ENCODE results near the gene SAMD14.

SAMD14 gene

GRCh38 chr17:50129728-50130558, at the start of gene SAMD14:
Gene SAMD14 (minus strand): TSS chr17:50130160. CDS start chr17:50124959, 5,201 bp downstream.
- no peak for DNase-seq

- no peak for DNase-seq
Measured at GRCh38 chr17:50177983-50178834, 48.2 kb upstream of the SAMD14 start.

- DNase-seq: no peak
Measured at GRCh38 chr17:50177476-50177875, 47.5 kb upstream of the SAMD14 start.

- no peak for DNase-seq
Measured at GRCh38 chr17:50176559-50177357, 46.8 kb upstream of the SAMD14 start.

GRCh38 chr17:50175035-50175807, 45.3 kb upstream of the SAMD14 start:
- DNase-seq: no peak

- DNase-seq: no peak
Measured at GRCh38 chr17:50174444-50174843, 44.5 kb upstream of the SAMD14 start.

GRCh38 chr17:50173335-50173941, 43.5 kb upstream of the SAMD14 start:
- DNase-seq: no peak

GRCh38 chr17:50172936-50173334, 43.0 kb upstream of the SAMD14 start:
- DNase-seq: no peak

GRCh38 chr17:50172130-50172529, 42.2 kb upstream of the SAMD14 start:
- no peak for DNase-seq

- DNase-seq: no peak
Measured at GRCh38 chr17:50171371-50172071, 41.6 kb upstream of the SAMD14 start.

- DNase-seq: no peak
Measured at GRCh38 chr17:50170662-50171370, 40.9 kb upstream of the SAMD14 start.

- DNase-seq: no peak
Measured at GRCh38 chr17:50169881-50170459, 40.0 kb upstream of the SAMD14 start.

- peak; percentile 82 to 86 for DNase-seq
Measured at GRCh38 chr17:50169121-50169764, 39.3 kb upstream of the SAMD14 start.

- no peak for DNase-seq
Measured at GRCh38 chr17:50168319-50168718, 38.4 kb upstream of the SAMD14 start.

- no peak for DNase-seq
Measured at GRCh38 chr17:50167371-50167770, 37.4 kb upstream of the SAMD14 start.

- DNase-seq: no peak
Measured at GRCh38 chr17:50166518-50167181, 36.7 kb upstream of the SAMD14 start.

GRCh38 chr17:50165867-50166517, 36.0 kb upstream of the SAMD14 start, which contains the start of gene SGCA:
Gene SGCA (plus strand): TSS chr17:50166005. CDS start chr17:50166041, 36 bp downstream.
- no peak for DNase-seq

- DNase-seq: no peak
Measured at GRCh38 chr17:50165466-50165865, 35.5 kb upstream of the SAMD14 start.
